ENCODE results near the gene SLC9C1.

Gene SLC9C1

DNA sequence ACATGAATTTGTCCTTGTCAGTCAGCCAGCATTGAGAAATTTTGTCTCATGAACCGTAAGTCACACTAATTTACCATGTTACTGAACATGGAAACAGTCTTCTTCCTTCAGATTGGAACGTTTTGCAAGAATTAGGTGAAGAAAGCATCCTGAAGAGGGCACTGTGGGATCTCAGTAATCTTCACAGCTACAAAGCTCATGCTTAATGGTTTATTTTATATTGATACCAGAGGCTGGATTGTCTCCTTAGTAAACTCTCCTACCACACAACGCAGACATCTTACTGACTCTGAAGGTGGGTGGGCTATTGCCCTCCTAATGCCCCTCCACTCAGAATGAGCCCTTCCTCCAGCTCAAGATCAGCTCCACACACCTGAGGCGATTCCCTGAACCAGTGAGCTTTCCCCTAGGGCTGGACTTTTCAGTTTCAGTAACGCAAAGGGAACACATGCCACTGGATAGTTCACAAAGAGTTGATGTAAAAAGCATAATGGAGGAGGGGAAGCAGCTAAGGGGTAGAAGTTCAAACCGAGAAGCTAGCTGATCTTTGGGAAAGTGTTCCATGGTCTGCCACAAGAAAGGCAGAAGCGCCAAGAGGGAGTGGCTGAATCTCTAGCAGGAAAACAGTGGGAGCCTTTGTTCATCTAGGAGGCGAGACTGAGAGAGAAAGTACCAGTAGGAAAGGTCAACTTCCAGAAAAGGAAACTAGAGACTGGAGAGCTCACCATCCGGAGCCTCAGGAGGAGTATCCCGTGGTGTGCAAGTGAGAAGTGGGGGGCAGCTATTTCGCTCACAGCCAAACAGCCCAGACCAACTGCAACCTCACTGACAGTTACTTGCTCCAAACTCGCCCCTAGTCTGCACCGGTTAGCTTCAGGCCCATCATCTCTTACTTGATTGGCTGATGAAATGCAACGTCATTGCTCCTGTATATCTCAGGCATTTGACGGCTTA, at the start of gene SLC9C1:
Gene SLC9C1 (minus strand): TSS at position 849 of the 954 bp plus-strand sequence. CDS start 7,425 bp downstream, outside the sequence.
- no peak for DNase-seq

DNA sequence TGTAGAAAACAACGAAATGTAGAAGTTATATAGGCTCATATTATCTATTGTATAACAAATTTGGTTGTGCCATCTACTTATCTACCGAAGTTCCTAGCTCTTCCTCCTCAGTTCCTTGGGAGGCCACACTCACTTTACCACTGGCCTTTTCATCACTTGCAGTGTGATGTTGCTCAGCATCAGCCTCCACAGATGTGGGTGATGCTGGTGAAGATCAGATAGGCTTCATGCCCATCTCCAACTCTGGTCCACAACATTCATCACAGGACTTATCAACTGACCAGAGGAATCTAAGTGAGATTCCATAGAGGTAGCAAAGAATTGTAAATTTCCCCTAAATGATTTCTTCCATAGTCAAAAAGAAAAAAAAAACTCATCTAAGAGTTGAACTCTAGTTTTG, 47.4 kb upstream of the SLC9C1 start:
- no peak for DNase-seq

DNA sequence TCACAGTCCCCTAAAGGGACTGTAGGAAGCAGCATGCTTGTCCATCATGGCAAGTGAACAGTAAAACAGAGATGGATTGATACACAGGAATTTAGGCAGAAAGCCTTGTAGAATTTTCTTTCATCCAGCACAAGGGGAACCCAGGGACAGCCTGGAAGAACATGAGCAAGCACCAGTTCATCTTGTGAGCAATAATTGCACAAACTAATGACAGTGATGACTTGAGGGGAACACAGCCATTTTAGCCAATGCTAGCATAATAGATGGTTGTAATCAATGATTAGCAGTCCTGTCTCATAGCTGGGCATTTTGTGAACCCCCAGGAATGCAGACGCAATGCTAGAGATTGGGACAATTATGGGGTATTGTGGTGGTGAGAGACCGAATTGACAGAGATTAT, 45.6 kb upstream of the SLC9C1 start:
- DNase-seq = no peak

DNA sequence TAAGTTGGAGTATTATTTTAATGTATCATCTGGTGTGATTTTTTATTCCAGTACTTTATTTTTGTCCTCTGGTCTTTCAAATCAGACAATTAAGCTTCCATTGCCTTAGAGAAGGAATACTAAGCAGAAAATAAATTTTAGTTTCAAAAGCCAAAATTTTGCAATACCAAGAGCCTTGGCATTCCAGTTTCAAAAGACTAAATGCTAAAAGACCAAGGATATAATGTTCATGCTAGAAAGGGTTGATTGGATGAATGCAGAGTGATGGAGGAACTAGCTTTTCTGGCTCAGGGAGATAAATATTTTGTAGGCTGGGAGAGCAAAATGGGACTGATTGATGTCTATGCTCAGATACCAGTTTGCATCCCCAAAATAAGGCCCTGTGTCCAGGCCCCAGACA, 45.1 kb upstream of the SLC9C1 start:
- DNase-seq = no peak

DNA sequence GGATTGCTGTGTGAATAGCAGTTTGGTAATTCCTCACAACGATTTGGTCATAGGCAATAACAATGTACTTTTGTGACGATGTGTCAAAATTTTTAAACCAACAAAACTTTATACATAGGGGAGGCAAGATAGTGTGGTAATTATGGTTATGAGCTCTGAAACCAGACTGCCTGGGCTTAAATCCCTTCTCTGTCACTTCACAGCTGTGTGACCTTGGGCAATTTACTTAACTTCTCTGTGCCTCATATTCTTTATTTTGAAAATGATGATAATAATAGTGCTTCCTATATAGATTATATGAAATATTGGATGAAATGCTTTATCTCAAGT, 44.7 kb upstream of the SLC9C1 start:
- no peak for DNase-seq

DNA sequence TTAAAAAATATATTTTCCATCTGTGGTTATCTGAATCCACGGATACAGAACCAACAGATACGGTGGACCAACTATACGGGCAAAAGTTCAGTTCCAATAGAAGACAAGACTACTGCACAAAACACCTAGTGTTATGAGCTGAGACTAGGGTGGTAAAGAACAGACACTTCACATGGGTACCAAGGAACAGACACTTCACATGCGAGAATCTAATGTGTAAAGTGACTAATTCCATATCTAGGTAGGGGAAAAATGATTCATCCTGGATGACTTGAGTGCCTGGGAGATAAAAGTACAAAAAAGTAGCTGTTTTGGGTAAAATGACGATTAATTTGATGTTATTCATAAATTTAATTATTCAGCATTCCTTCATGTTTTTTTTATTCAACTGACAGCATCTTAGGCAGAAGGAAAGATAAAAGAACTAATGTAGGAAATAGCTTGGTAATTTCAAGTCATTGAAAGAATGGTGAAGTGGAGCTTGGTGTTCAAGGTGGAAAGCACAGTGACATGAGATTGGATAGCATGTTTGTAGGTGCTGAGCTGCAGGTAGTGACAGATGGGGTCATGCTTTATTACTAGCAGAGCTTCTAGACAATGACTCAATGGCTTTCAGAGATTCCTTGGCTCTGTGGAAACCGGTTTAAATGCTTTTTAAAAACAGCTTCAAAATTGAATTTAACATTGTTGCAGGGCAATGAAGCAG, 44.2 kb upstream of the SLC9C1 start:
- DNase-seq = no peak

DNA sequence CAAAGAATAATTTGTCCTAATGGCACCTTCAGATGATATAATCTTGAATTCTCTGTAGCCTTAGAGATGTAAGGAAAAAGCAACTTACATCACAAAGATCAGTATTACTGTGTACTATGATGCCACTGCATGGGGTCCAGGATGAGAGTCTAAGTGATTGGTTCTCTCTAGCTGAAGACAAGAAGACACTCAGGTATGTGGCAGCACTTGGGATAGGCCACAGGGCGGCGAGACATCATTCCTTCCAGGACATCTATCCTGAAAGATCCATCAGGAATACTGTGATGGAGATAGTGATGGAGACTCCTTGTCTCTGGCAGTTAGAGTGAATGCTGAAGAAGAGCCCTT, 41.4 kb upstream of the SLC9C1 start:
- no peak for DNase-seq

DNA sequence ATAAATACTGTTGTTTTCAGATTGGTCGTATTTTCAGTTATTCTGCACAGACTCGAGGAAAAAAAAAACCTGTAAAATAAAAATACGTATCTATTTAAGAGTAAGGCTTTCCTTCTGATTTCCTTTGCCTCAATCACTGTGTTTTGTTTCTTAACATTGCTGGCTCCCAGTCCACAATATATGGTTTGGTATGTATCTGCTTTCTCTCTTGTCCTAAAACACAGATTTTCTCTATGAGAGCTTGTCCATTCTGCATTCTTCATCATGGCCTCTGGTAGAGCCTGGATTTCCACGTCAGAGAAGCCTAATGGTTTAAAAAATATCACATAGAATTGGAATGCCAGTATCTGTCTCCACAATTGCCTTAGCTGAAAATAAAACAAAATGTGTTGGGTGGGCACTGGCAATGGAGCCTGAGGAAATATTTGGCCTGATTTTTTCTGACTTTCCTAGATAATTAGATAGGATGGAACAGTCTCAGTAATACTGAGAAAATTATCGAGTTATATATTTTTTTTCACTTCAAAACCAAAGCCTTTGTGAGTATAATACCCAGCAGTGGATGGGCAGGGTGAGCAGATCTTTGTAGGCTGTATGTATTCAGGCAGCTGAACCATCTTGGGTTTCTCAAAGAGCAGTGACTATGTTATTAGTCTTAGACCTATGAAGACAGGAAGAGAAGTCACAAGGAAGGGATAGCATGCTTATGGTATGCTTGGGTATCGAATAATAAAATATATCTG, 40.8 kb upstream of the SLC9C1 start:
- no peak for DNase-seq

DNA sequence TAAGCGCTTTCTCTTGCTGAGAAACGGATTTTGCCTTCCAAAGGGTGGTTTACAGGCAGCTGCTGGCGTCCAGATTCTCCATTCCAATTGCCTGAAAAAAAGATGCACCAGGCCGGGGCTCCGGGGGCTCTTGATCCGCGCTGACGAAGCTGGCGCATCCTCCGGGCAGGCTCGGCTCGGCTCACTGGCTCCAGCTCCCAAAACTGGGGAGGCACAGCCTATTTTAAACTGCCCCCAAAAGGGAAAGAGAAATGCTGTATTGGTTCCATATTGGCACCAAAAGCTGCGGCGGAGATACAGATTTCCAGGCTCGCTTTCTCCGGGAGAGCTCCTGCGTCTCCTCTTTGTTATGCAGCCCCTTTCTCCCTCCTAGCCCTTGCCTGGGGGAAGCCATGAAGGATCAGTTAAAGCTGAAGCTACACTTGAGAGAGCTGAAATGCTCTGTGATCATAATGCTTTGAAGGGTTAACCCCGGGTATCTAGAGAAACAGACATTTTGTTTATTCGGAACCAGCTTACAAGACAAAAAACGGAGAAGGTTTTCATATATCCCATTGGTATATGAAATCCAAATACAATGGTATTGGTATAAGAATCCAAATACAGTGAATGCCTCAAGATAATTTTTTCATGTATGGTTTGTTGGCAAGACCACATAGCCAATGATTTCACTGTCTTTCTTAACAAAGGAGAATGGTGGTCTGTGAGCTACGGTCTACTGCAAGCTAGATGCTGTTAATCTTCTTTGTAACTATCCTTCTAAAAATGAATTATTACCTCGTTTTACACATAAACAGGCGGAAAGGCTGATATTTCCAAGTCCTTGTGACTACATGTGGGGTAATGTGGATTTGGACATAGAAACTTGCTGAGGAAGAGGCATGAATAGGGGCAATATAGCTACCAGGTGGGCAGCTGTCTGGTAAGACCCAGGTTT, 39.6 kb upstream of the SLC9C1 start:
- peak; percentile 18 to 47 for DNase-seq

DNA sequence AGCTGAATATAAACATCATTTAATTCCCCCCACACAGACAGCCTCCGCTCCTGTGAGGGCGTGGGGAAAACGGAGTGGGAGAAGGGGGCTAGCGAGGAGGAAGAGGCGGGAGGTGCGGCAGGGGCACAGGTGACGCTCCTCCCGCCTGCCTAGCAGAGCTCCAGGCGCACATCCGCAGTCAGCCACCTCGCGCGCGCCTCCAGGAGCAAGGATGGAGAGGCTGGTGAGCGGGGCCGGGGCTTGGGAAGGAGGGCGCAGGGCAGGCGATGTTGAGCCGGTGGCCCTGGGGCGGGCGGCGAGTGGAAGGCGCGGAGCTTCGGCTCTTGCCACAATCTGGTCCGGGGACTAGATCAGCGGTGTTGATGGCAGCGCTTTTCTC, 39.0 kb upstream of the SLC9C1 start, which contains the start of gene CD200:
Gene CD200 (plus strand): TSS at position 155 of the 379 bp plus-strand sequence. CDS start 57 bp downstream, at position 212.
- DNase-seq = peak in 1 of 2 experiments; percentile 54

DNA sequence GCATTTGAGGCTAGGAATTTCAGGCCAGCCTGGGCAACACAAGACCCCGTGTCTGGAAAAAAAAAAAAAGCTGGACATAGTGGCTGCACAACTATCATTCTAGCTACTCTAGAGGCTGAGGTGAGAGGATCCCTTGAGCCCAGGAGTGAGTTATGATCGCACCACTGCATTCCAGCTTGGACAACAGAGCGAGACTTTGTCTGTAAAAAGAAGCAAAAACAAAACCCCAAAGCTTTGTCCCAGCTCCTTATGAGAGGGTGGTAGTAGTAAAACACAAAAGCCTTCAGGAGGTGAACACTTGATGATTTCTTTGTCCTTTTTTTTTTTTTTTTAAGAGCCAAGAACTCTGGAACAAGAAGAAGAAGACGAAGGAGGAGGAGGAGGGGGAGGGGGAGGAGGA, 37.8 kb upstream of the SLC9C1 start:
- DNase-seq = no peak

DNA sequence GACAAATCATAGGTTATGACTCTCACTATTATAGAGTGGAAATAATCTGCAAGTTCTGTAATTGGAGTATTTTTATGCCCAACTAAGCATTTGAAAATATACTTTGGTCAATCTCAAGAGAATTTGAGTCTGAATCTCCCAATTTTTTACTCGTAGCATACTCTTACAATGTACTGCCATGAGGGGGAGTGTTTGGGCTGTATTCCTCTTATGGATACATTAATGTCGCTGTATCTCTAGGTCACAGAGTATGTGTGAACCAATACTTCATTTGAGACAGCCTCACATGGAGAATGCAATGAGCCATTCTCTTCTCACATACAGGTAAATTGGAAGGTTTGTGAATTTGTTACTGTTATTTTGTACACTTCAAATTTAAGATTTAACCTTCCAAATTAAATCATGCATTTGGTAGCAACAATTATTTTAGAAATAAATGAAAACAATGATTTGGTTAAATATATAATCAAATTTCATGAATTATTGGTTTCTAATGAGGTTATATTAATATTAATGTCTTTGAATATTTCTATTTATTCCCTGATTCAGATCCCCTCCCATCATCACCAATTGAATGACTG, 33.4 kb upstream of the SLC9C1 start:
- DNase-seq = no peak

DNA sequence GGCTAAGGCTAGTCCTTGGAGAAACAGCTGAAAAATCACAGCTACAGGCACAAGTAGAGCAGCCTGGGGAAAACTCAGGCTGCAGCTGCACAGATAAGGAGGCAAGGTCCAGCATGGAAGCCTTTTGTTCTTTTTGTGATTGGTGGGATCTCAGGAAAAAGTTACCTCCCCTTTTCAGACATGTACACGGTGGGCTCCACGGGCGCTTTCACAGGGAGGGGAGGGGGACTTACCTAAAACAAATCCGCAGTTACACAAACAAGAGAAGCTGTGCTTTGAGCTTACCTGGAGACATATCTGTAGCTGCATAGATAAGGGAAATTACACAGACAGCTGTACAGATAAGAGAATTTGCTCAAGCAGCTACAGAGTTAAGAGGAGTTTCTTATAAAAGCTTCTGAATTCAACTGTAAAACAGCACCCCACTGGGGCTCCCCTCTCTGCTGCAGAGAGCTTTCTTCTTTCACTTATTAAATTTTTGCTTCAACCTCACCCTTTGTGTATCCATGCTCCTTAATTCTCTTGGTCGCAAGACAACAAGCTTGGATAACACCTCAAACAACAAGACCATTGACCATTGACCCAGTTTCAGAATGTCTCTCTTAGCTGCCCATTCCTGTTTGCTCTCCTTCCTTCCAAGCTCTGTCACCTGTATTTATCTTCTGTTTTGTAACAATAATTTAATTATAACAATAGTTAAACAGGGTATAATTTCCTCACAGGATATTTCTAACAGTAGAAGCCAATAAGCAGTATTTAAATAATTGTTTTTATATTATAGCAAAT, 28.0 kb upstream of the SLC9C1 start:
- DNase-seq = no peak

DNA sequence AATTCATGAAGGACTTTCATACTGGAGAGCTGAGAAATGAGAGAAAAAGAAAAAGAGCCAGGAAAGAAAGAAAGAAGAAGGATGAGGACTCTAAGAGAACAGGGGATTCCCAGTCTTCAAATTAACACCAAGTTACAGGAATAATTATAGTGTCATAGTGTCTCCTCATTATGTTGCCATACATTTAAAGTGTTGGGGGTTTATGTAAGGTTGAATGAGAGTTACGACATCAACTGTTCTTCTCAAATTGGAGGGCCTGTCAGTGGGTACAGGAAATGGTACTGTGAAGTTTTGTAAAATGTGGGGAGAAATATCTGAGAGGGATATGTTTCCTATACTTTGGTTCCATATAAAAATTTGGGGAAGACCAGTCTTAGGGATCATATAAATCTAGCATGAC, 26.7 kb upstream of the SLC9C1 start:
- no peak for DNase-seq

DNA sequence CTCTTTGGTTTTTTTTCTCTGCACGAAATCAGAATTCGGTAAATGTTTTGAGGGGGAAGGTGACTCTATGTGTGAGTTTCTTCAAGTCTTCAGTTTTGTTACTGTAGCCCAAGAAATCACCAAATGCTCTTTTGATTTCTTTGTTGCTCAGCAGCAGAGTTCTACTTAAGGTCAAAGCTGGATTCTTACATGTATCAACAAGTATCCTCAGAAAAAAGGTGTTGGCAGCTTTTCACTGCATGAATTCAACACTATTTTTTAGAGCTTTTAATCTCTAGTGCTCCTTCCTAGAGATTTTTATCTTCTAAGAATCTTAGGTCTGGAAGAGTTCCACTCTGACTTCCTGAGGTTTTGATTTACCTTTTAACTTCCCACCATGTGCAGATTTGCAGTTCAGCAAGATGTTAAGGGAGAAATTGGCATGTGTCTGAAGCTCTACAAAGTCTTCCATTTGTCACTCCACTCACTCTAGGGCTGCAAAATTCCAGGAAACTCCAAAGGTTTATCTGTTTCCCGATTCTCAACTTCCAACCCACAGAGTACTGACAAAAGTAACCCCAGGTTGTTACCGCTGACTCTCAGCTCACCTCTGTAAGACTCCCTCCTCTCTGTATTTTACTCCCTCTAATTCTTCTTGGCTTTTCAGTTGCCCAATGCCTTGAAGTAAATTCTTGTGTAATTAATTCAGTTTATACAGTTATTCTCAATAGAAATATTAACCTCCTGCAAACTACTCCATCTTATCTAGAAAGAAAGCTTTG, 25.7 kb upstream of the SLC9C1 start:
- no peak for DNase-seq

DNA sequence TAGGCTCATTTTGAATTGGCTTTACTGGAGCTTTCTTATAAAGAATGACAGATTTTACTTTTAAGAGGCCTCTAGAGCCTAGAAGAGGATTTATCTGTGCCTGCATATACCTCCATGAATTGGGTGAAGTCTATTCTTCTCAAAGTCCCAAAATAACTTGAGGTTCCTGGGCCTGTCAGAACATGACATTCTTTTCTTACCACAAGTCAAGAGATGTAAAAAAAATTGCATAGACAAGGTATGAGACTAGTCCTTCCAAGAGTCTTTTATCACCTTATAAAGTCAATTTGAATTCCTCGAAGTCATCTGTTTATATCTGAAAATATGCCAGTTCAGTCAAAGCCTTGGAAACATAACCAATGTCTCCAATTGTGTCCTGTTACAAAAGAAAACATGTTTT, 21.8 kb upstream of the SLC9C1 start:
- DNase-seq = no peak

DNA sequence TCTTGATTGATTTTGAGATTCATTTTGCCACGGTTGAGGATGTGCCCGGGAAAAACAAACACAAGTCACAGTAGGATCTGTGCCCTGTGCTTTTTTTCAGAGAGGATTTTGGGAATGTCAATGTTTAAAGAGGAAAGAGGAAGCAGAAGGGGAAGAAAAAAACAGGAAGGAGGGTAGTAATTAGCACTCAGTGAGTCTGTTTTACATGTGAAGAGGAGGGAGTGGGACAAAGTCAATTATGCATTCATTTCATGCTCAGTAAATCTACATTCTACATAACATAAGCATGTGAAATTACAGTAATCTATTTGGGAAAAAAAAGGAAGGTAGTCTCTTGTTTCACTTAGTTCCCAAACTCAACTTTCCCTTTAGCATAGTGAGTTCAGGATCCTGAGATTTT, 20.6 kb upstream of the SLC9C1 start:
- DNase-seq = no peak

DNA sequence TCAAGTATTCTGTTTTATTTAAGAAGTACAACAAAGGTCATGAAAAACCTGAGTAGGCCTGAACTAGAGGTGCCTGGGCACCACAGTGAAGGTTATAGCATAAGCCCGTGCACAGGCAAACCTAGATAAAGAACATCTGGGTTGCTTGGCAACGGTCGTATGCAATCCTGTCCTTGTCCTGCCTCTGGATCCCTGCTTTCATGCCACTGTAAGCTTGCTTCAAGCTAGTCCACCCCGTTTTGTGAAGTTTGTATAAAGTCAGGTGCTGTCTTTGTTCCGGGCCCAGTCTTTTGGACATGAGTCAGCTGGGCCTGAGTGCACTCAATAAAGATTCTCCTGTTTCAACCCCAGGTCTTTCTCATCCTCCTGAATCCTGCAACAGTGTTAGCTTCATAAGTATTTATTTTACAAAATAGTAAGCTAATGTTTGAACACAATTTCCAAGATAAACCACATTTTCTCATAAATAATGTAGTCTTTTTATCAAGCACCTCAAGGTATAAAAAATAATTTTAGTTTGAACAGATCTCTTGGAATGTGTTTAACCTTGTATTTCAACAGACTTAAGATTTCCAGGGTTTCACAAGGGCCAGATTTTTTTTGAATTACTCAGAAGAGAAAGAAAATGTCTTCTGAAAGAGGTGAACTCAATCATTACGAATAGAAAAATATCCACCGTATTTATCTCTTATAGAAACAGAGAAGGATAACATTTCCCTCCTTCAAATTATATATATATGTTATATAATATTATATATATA, 14.3 kb upstream of the SLC9C1 start:
- no peak for DNase-seq

DNA sequence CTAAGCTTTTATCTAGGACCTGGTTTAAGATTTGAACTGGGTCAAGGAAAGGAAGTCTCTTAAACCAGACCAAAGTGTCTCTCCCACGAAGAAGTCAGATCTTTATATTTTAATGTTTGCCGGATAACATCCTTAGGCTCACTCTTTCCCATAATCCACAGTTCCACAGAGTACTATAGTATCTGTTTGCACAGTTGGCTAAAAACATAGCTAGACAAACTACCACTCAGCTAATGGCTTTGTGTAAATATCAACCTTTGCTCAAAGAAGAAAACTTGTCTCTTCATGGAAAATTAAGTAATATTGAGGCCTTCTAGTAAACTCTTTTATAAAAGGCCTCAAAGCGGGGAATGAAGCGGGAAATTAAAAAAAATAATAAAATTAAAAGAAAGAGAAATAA, 13.5 kb upstream of the SLC9C1 start:
- DNase-seq = no peak

DNA sequence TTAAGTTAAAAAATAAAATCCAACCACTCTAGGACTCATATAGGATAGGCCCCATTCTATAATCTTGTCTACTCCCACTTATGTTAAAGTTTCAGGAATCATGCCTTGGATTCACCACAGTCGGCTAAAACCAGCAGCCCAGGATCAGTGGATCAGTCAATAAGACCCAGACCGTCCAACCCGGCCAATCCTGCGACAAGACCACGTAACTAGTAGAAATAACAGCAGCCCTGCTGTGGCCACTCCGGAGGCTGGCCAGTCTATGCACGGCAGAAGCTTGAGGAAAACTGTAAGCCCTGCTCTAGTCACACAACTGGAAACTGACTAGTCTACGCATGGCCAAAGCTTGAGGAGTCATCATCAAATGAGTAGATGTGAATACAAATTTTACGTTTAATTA, 12.8 kb upstream of the SLC9C1 start:
- no peak for DNase-seq

Measured in cerebellar nuclear complex (tissue), 1 donor.